ENCODE measurements around the gene SPRYD3. TPM values are rescaled to one million over a fixed set of nuclear protein-coding genes. Genes with fewer than 3 reads are reported as not detected.

SPRYD3 gene
- total RNA-seq, 4 donors from 2014 or later, result 37.8 to 82.7 (median 58.9) TPM

GRCh38 chr12:53044896-53045695 is 34.1 kb downstream of the SPRYD3 start:
- TF ChIP-seq CTCF (IDR thresholded peaks at IDR 0.05), result no peak
- TF ChIP-seq POLR2A (IDR thresholded peaks at IDR 0.05), result no peak
- WGBS, 2 donors, result 69 to 87% methylated on average over 4 of the region's 4 CpGs
- no peak for DNase-seq
- Histone ChIP-seq H3K36me3 (peaks cover 0 to 4% of the 10 kb centered on the region in 2 donors), H3K4me3 (replicated peaks in 1 of 3) (no peak overlapping the region), H3K9me3 (no peaks in the 10 kb centered on the region), H3K4me1 (peaks cover 31 to 49% of the 10 kb centered on the region in 2 donors), H3K27ac (peak overlapping the region; percentile 85 to 98 (median 98)), H3K27me3 (no peaks in the 10 kb centered on the region)
- intact Hi-C loops (cut with DNase I), result no loop called here

GRCh38 chr12:53044052-53044581 is 35.1 kb downstream of the SPRYD3 start:
- 60 to 73% methylated on average over 9 to 10 of the region's 10 CpGs for WGBS, 2 donors
- intact Hi-C loops (cut with DNase I), result no loop called here
- Histone ChIP-seq H3K9me3 (no peaks in the 10 kb centered on the region), H3K4me1 (peaks cover 21 to 39% of the 10 kb centered on the region in 2 donors), H3K4me3 (replicated peaks in 1 of 3) (no peak overlapping the region), H3K36me3 (peaks cover 9 to 13% of the 10 kb centered on the region in 2 donors), H3K27ac (peak overlapping the region in 2 of 3 donors; percentile 85 to 98), H3K27me3 (no peaks in the 10 kb centered on the region)
- TF ChIP-seq POLR2A (IDR thresholded peaks at IDR 0.05), result no peak
- TF ChIP-seq CTCF (IDR thresholded peaks at IDR 0.05), result no peak
- DNase-seq, result no peak

GRCh38 chr12:53042607-53043454 is 36.4 kb downstream of the SPRYD3 start:
- TF ChIP-seq CTCF (IDR thresholded peaks at IDR 0.05) (no peak), POLR2A (IDR thresholded peaks at IDR 0.05) (no peak)
- H3K4me3 ChIP-seq (replicated peaks in 1 of 3), result no peak overlapping the region
- H3K27me3 ChIP-seq, result no peaks in the 10 kb centered on the region
- intact Hi-C loops (cut with DNase I), result no loop called here
- peaks cover 8 to 26% of the 10 kb centered on the region in 2 donors for H3K4me1 ChIP-seq
- 82 to 86% methylated on average over 7 of the region's 7 CpGs for whole genome bisulfite sequencing, 2 donors
- peak overlapping the region in 1 of 3 donors; percentile 14 for H3K27ac ChIP-seq
- H3K36me3 ChIP-seq, result peaks cover 21 to 22% of the 10 kb centered on the region in 2 donors
- no peaks in the 10 kb centered on the region for H3K9me3 ChIP-seq
- DNase-seq, result no peak

- Histone ChIP-seq H3K4me1 (peaks cover 0 to 7% of the 10 kb centered on the region in 2 donors), H3K9me3 (no peaks in the 10 kb centered on the region), H3K36me3 (peaks cover 49 to 51% of the 10 kb centered on the region in 2 donors), H3K27me3 (no peaks in the 10 kb centered on the region), H3K4me3 (replicated peaks in 1 of 3) (no peak overlapping the region), H3K27ac (peak overlapping the region in 1 of 3 donors; percentile 56)
- WGBS, 2 donors, result 79 to 89% methylated on average over 4 of the region's 4 CpGs
- intact Hi-C loops (cut with DNase I), result no loop called here
- TF ChIP-seq POLR2A (IDR thresholded peaks at IDR 0.05) (no peak), CTCF (IDR thresholded peaks at IDR 0.05) (no peak)
- no peak for DNase-seq
Observed at GRCh38 chr12:53039851-53040250, 39.3 kb downstream of the SPRYD3 start.
